GM11168 (cell line): ENCODE results near the gene ITGAD.
"Not testable (repeated sequence)": the region's sequence is repeated elsewhere in the genome, so short reads cannot be mapped to it uniquely, and the experiment has no call there.

Experiments
- in situ Hi-C: fragments of 300-500 bp; cut with MboI; formaldehyde crosslinking; loops from one replicate; pipeline ENCODE4 v1.12.0; 2022; ENCODE audit warnings: low sequenced_read_pairs; ENCODE audit not compliant: unreplicated experiment

ITGAD gene

DNA sequence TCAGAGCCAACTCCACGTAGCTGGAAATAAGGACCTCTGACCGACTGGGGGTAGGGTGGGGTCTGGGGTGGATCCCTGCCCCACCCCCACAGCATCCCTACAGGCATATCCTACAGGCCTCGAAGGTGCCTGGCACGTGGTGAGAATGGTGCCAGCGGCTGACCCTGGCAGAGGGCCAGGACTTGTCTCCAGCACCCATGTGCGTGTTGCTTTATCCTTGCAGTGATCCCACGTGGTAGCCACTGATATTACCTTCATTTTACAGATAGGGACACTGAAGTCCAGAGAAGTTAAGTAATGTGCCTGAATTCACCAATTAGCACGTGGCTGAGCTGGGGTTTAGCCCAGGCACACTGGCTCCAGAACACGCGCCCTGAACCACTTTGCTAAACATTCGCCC is 8.3 kb downstream of the ITGAD start:
- in situ Hi-C loops, result no loop called here

DNA sequence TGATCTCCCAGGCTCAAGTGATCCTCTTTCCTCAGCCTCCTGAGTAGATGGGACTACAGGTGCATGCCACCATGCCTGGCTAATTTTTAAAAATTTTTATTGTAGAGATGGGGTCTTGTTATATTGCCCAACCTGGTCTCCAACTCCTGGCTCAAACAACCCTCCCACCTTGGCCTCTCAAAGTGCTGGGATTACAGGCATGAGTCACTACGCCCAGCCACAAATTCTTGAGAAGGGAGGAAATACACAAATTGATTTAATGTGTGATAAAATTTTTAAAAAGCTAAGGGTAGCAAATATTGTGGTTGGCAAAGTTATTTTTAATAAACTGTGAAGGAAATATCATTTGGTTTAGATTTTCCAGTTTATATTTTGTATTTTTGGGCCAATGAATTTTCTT is 9.6 kb downstream of the ITGAD start:
- in situ Hi-C loops, result no loop called here

DNA sequence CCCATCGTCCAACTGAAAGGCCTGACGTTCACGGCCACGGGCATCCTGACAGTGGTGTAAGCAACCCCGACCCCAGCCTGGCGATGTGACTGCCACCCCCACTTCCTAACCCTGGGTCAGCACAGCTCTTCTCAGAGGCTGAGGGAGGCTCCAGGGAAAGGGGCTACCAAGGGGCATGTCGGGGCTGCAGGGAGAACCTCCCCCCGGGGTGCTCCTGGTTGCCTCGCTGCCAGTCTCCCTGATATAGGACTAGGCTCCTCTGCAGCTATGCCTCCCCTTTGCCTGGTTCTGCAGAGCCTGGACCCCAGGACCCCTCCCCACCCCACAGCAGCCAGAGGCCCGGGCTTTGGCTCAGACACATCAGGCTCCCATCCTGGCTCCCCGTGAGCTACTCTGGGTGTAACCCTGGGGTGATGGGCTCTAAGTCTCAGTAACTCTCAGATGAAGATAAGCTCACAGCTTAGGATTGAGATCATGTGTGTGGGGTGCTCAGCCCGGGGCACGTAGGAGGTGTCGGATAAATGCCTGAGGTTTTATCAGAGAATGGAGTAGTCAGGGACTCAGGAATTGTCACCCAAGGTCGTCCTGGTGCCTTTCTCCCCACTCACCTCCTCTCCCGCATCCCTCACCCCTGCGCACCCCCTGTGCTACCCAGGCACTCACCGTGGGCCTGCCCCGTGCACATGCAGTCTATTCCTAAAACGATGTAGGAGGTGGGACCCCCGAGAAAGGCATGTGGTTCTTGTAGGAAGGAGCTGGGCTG is 10.6 kb downstream of the ITGAD start:
- in situ Hi-C loops, result no loop called here

GRCh38 chr16:31404353-31405064 is 11.4 kb downstream of the ITGAD start:
- in situ Hi-C loops, result no loop called here

GRCh38 chr16:31407406-31407805 is 14.3 kb downstream of the ITGAD start:
- in situ Hi-C loops, result no loop called here

- in situ Hi-C loops, result no loop called here
These were observed 16.3 kb downstream of the ITGAD start for GRCh38 chr16:31409433-31409832.

DNA sequence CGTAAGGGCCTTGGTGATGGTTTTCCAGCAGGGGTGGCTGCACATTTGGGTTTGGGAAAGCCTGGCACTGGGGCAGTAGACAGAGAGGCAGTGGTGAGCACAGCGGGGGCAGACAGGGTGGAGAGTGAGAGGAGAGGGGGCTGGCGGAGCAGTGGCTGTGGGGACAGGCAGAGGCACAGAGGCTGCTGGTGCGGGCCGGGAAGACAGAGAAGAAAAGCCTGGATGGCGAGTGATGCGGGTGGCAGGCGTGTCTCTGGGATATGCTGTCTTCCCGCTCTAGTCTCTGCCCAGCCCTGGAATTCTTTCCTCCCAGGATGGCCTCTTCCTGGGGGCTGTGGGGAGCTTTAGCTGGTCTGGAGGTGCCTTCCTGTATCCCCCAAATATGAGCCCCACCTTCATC is 16.9 kb downstream of the ITGAD start:
- in situ Hi-C loops, result no loop called here

DNA sequence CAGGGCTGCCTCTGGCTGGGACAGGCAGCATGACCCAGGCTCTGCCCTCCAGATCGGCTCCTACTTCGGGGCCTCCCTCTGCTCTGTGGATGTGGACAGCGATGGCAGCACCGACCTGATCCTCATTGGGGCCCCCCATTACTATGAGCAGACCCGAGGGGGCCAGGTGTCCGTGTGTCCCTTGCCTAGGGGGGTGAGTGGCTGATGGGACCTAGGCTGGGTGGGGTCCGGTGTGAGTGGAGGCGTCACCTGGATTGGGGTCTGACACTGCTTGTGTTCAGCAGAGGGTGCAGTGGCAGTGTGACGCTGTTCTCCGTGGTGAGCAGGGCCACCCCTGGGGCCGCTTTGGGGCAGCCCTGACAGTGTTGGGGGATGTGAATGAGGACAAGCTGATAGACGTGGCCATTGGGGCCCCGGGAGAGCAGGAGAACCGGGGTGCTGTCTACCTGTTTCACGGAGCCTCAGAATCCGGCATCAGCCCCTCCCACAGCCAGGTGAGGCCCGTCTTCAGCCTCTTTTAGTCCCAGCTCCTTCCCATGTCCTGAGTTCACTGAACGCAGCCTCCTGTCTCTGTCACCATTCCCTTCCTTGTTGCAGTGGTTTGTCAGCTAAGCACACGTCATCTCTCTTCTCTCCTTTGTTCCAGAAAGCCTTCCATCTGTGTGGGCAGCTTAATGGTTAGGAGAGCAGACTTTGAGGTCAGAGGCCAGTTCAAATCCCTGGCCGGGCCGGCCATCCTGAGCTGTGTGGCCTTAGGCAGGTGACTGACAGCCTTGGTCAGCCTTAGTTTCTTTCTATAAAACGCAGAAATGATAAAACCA is 18.1 kb downstream of the ITGAD start:
- in situ Hi-C loops, result no loop called here

- in situ Hi-C loops, result no loop called here
These were observed 19.6 kb downstream of the ITGAD start for GRCh38 chr16:31412750-31413149.

DNA sequence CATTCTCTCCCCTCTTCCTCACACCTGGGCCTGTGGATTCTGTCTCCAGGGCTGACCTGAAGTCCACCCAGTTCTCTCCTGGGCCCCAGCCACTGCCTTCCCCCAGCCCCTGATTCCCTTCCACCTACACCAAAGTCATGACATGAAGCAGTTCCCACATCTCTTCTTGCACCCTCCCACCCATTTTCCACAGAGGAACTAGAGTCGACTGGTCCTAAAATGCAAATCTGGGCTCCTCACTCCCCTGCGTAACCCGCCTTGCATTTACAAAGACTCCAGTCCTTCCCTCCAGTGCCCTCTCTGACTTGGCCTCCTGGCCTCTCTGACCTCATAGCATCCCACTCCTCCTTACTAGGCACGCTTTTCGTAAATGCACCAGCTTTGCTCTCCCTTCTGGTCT is 20.2 kb downstream of the ITGAD start:
- in situ Hi-C loops, result no loop called here

GRCh38 chr16:31413943-31414342 is 20.8 kb downstream of the ITGAD start:
- in situ Hi-C loops, result no loop called here

GRCh38 chr16:31414706-31415105 is 21.6 kb downstream of the ITGAD start:
- in situ Hi-C loops, result no loop called here

- in situ Hi-C loops, result no loop called here
These were observed 23.2 kb downstream of the ITGAD start for GRCh38 chr16:31416371-31416770.

- in situ Hi-C loops, result not testable (repeated sequence)
These were observed 23.9 kb downstream of the ITGAD start for GRCh38 chr16:31417036-31417435.

- in situ Hi-C loops, result no loop called here
These were observed 24.8 kb downstream of the ITGAD start for GRCh38 chr16:31417916-31418315.

DNA sequence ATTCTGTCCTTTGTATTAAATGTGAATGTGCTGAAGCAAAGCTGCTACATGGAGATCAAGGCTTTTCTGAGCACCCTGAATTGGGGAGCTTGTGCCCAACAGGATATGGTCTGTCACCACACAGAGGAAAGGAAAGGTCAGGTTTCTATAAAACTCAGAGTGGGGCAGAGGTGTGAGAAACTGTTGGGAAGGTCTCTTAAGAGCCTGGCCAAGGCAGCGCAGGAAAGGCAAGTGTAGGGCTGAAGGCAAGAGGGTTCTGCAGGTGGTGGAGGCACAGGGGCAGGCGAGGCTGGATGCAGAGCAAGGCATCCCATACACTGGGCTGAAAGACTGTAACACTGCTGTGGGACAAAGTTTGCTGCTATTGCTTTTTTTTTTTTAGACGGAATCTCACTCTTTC is 26.9 kb downstream of the ITGAD start:
- in situ Hi-C loops, result no loop called here

DNA sequence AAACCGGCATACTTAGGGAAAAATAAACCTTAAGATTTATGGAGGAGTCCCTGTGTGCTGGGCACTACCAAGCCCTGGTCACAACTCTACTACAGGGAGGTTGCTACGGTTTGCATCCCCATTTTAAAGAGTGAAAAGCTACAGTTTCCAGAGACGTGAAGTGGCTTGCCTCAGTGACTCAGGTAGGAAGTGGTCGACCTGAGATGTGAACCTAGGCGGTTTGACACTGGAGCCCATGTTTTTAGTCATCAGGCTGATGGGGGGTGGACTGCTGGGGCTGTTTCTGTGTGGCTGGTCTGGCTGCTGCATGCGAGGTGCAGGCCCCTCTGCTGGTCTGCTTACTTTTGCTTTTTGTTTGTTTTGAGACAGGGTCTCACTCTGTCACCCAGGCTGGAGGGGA is 28.5 kb downstream of the ITGAD start:
- in situ Hi-C loops, result no loop called here

DNA sequence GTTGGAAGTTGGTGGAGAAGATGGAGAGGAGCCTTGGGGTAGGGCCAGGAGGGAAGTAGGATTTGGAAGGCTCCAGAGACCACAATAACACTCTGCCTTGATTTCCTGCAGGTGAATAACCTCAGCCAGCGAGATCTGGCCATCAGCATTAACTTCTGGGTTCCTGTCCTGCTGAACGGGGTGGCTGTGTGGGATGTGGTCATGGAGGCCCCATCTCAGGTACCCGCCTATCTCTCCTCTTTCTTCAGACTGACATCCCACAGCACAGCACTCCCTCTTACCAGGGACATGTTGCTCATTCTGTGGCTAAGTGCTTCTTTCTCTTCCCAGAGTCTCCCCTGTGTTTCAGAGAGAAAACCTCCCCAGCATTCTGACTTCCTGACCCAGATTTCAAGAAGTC is 30.1 kb downstream of the ITGAD start:
- in situ Hi-C loops, result no loop called here

DNA sequence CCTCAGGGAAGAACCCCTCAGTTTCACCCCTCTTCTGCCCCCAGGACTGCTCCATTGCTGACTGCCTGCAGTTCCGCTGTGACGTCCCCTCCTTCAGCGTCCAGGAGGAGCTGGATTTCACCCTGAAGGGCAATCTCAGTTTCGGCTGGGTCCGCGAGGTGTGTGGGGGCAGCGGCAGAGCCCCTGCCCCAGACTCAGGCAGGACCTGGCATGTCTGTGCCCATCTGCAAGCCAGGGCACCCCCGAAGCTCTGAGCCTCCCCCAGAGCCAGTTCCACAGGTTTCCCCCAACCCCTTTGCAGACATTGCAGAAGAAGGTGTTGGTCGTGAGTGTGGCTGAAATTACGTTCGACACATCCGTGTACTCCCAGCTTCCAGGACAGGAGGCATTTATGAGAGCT is 30.7 kb downstream of the ITGAD start:
- in situ Hi-C loops, result no loop called here

- in situ Hi-C loops, result loop anchor here (25.0 kb wide), 1 partner anchor 440 kb away; the partner anchor contains the start of gene HSD3B7
These were observed 34.5 kb downstream of the ITGAD start for GRCh38 chr16:31427441-31428278.
